Bronchial epithelial cell (primary cell): ENCODE data around the gene ARFGAP1. TPM values are rescaled to one million over a fixed set of nuclear protein-coding genes. Genes with fewer than 3 reads are reported as not detected.

Experiments
- DNase-seq: peaks from one replicate; pipeline ENCODE4 v3.0.0-alpha.2; 2010; ENCODE audit warnings: low read depth
- FAIRE-seq: peaks from 2 replicates; lab custom pipeline; 2011; peaks lifted over from hg19 to GRCh38; lab: Jason Lieb, UNC
- H3K27me3 ChIP-seq: 2 replicates; pipeline ENCODE4 v1.5.1; 2011; ENCODE audit warnings: low read length; ENCODE audit not compliant: control insufficient read depth, insufficient read depth
- H3K36me3 ChIP-seq: 2 replicates; pipeline ENCODE4 v1.5.1; 2011; ENCODE audit warnings: low read length; ENCODE audit not compliant: control insufficient read depth, insufficient read depth
- H3K4me3 ChIP-seq: 2 replicates; pipeline ENCODE4 v1.5.1; 2011; ENCODE audit warnings: mild to moderate bottlenecking, low read depth, low read length, control low read depth
- CTCF ChIP-seq: IDR thresholded peaks from 2 replicates; pipeline ENCODE4 v1.5.1; 2011; ENCODE audit warnings: mild to moderate bottlenecking, moderate library complexity, low read length, control low read depth, inconsistent platforms; ENCODE audit not compliant: insufficient read depth, severe bottlenecking
- total RNA-seq: library from RNA; depleted of rRNA; stranded (reverse); fragments of >200 nt; gene quantifications from 2 replicates; pipeline ENCODE4 v1.2.1, GENCODE V29; 2014

ARFGAP1 gene
- total RNA-seq, 1 donor from 2014 or later: 49.2 TPM

- FAIRE-seq (no peak), DNase-seq (no peak)
- peaks cover 19% of the 10 kb centered on the region for H3K36me3 ChIP-seq
- no peaks in the 10 kb centered on the region for H3K27me3 ChIP-seq
- H3K4me3 ChIP-seq: no peak overlapping the region
- TF ChIP-seq CTCF: no peak
Measured at GRCh38 chr20:63287697-63288580, 15.3 kb downstream of the ARFGAP1 start.

GRCh38 chr20:63288581-63289251, 16.1 kb downstream of the ARFGAP1 start:
- no peak for TF ChIP-seq CTCF
- H3K4me3 ChIP-seq: no peak overlapping the region
- DNase-seq (no peak), FAIRE-seq (no peak)
- H3K27me3 ChIP-seq: no peaks in the 10 kb centered on the region
- peaks cover 15% of the 10 kb centered on the region for H3K36me3 ChIP-seq

- Histone ChIP-seq H3K36me3 (peaks cover 14% of the 10 kb centered on the region), H3K4me3 (no peak overlapping the region), H3K27me3 (no peaks in the 10 kb centered on the region)
- TF ChIP-seq CTCF: no peak
- FAIRE-seq: no peak
- DNase-seq: no peak
Measured at GRCh38 chr20:63289311-63290135, 16.9 kb downstream of the ARFGAP1 start.

- H3K27me3 ChIP-seq: peaks cover 3% of the 10 kb centered on the region
- no peak overlapping the region for H3K4me3 ChIP-seq
- no peak for TF ChIP-seq CTCF
- peaks cover 13% of the 10 kb centered on the region for H3K36me3 ChIP-seq
- FAIRE-seq (no peak), DNase-seq (no peak)
Measured at GRCh38 chr20:63290136-63290676, 17.6 kb downstream of the ARFGAP1 start.

DNA sequence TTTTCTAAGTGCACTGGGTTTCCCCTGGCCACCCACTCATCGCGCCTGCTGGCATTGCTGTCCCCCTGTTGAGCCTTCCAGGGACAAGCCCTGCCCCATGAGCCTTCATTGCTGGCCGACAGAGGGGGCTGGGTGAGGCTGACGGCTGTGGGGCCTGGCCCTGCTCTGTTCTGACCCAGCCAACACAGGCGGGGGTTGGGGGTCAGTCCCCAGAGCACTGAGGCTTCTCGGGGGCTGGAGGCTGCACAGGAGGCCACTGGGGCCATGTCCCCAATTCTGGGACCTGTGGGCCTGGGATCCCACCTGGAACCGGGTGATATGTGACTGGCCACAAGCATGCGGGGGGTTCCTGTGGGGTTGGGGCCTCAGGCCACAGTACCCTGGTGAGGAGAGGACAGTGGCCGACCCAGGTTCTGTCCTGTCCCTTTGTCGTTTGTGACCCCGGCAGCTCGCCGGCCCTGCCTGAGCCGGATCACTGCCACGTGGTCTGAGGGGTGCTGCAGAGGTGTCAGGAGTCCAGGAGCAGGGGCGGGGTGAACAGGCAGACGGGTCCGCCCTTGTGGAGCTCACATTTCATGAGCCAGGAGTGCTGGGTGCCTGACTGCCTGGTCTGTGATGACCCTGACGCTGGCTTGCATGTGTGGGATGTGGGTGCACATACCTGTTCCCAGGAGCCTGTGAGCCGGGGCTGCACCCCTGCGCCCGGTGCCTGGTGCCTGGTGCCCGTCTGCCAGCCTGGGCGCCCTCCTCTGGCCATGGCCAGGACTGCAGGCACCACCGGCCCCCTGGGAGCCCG, 18.3 kb downstream of the ARFGAP1 start:
- peak; percentile 26 for DNase-seq
- peaks cover 8% of the 10 kb centered on the region for H3K36me3 ChIP-seq
- H3K4me3 ChIP-seq: no peak overlapping the region
- peaks cover 3% of the 10 kb centered on the region for H3K27me3 ChIP-seq
- no peak for FAIRE-seq
- TF ChIP-seq CTCF: peak; percentile 74
